ENCODE data around the gene IKZF1. TPM values are rescaled to one million over a fixed set of nuclear protein-coding genes. Genes with fewer than 3 reads are reported as not detected.

The IKZF1 gene
- total RNA-seq, 1 donor from 2014 or later, result 2.0 TPM

DNA sequence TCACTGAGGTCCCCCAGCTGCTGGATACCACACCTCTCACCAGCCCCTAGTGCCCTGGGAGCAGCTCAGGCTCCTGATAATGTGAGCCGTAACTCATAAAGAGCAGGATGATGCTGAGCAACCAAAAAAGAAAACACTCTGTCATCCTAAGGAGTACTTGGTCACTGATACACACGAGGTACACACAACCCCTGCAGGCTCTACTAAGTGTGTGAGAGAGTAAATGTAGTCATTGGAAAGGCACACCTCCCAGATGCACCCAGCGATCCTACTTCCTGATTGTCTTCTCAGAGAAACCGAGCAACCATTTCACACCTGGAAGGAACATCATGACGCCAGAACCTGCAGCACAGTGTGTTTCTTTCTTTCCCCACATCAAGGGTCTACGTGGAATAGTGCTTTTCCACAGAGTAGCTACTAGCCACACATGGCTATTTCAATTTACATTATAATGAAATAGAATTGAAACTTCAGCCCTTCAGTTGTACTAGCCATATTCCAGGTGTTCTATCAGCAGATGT lies 111.4 kb downstream of the IKZF1 start:
- no peak for DNase-seq (ENCODE audit: extremely low spot score, unreplicated experiment)
- Mint-ChIP-seq H3K27me3 (peaks cover 3% of the 10 kb centered on the region), H3K9me3 (no peaks in the 10 kb centered on the region), H3K27ac (no peak overlapping the region), H3K4me3 (no peak overlapping the region), H3K4me1 (ENCODE audit: unreplicated experiment) (no peaks in the 10 kb centered on the region), H3K36me3 (no peaks in the 10 kb centered on the region)
- TF ChIP-seq, protein P1, sequence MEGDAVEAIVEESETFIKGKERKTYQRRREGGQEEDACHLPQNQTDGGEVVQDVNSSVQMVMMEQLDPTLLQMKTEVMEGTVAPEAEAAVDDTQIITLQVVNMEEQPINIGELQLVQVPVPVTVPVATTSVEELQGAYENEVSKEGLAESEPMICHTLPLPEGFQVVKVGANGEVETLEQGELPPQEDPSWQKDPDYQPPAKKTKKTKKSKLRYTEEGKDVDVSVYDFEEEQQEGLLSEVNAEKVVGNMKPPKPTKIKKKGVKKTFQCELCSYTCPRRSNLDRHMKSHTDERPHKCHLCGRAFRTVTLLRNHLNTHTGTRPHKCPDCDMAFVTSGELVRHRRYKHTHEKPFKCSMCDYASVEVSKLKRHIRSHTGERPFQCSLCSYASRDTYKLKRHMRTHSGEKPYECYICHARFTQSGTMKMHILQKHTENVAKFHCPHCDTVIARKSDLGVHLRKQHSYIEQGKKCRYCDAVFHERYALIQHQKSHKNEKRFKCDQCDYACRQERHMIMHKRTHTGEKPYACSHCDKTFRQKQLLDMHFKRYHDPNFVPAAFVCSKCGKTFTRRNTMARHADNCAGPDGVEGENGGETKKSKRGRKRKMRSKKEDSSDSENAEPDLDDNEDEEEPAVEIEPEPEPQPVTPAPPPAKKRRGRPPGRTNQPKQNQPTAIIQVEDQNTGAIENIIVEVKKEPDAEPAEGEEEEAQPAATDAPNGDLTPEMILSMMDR (conservative IDR thresholded peaks at IDR 0.05), result no peak

DNA sequence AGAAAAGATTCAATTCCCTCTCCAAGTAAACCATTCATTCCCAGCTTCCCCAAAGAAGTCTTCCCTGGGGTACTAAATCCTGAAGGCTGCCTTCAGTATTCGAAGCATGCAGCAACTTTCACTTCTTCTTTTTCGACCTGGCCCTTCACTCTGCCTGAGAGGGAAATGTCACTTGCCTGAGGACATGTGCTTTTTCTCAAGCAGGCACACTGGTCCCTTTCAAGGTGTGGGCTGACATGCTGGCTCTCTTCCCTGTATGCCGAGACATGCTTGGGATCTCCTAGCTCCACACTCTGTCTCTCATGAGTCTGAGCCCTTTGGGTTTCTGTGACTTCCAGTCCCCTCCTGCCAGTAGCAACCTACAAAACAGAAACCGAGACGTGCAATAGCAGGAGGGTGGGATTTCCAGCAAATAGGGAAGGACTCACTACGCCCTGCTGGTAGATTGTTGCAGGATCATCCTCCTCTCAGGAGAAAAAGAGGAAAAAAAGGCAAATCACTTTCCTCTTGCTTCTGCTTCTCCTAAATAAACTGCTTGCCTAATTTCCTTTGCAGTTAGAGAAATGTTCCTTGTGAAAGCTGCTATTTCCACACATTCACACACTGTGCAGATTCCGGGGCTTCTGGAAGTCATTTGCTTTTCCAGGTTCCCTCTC lies 112.1 kb downstream of the IKZF1 start:
- H3K27me3 Mint-ChIP-seq, result peaks cover 3% of the 10 kb centered on the region
- H3K4me3 Mint-ChIP-seq, result no peak overlapping the region
- no peak for DNase-seq (ENCODE audit: extremely low spot score, unreplicated experiment)
- TF ChIP-seq, protein P1 (conservative IDR thresholded peaks at IDR 0.05), result no peak
- H3K9me3 Mint-ChIP-seq, result no peaks in the 10 kb centered on the region
- H3K36me3 Mint-ChIP-seq, result no peaks in the 10 kb centered on the region
- no peak overlapping the region for H3K27ac Mint-ChIP-seq
- H3K4me1 Mint-ChIP-seq (ENCODE audit: unreplicated experiment), result no peaks in the 10 kb centered on the region

DNA sequence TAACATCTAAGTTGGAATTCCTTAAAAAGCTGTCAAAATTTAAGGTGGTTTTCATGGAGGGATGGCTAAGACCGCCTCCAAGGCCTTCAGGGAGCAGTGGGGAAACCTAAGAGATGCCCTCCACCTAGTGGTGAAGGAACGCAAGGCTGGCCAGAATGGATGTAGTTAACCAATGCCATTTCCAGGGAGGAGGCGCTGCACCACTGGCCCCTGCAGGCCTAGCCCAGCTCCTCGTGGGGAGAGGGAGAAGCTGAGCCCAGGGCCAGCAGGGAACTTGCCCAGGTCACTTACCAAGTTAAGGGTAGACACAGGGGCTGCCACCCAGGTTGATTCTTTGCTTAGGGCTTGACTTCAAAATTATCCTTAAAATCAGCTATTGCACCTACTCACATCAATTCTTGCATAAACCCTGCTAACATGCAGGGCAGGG lies 113.6 kb downstream of the IKZF1 start:
- H3K4me3 Mint-ChIP-seq, result no peak overlapping the region
- no peaks in the 10 kb centered on the region for H3K9me3 Mint-ChIP-seq
- DNase-seq (ENCODE audit: extremely low spot score, unreplicated experiment), result no peak
- peaks cover 3% of the 10 kb centered on the region for H3K27me3 Mint-ChIP-seq
- no peak overlapping the region for H3K27ac Mint-ChIP-seq
- TF ChIP-seq, protein P1 (conservative IDR thresholded peaks at IDR 0.05), result peak; percentile 94
- no peaks in the 10 kb centered on the region for H3K36me3 Mint-ChIP-seq
- no peaks in the 10 kb centered on the region for H3K4me1 Mint-ChIP-seq (ENCODE audit: unreplicated experiment)

DNA sequence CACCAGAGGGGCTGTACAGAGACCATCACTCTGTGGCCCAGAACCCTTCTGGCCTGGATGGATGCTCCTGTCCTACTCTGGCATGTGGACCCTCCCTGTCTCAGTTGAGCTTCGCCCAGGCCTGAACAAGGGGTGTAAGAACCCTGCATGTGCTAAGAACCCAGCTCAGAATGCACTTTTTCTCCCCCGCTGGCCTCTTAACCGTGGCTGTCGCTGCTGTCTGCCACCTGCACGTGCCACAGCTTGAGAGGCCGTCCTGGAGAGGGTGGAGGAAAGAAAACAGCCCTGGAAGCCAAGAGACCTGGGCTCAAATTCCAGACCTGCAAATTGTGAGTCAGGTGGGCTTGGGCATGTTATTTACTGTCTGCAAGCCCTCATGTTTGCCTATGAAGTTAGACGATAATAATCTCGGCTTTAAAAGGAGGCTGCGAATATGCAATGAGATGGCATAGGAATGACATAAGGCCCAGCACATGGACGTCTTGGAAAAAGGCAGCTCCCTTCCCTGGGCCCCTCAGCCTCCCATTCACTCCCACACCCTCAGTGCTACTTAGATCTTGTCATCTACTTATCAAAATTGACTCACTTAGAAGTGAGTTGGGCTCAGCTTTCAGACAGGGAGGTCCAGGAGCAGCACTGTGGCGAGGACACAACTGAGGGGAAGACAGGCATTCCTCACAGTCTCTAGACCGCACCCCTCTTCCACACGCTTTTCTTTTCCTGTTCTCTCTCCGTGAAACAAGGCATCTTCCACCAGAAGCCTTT lies 114.2 kb downstream of the IKZF1 start:
- no peaks in the 10 kb centered on the region for H3K4me1 Mint-ChIP-seq (ENCODE audit: unreplicated experiment)
- no peak overlapping the region for H3K4me3 Mint-ChIP-seq
- H3K36me3 Mint-ChIP-seq, result no peaks in the 10 kb centered on the region
- no peaks in the 10 kb centered on the region for H3K9me3 Mint-ChIP-seq
- DNase-seq (ENCODE audit: extremely low spot score, unreplicated experiment), result no peak
- TF ChIP-seq, protein P1 (conservative IDR thresholded peaks at IDR 0.05), result no peak
- no peak overlapping the region for H3K27ac Mint-ChIP-seq
- peaks cover 3% of the 10 kb centered on the region for H3K27me3 Mint-ChIP-seq

DNA sequence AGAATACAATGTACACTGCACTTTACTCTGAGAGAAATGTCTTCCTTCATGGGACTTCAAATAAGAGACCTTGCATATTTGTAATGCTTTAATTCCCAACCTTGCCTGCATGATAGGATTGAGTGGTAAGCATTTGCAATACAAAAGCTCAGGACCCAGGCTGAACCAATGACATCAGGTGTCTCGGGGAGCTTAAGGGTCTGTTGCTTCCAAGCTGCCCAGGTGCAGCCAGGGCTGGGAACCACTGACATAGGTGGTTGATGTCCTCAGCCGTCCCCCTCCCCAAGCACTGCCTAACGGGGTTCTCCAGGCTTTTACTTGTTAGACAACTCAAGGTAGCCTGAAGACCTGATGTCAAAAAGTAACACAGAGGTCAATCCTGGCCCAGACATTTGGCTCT lies 116.5 kb downstream of the IKZF1 start:
- no peak for DNase-seq (ENCODE audit: extremely low spot score, unreplicated experiment)
- TF ChIP-seq, protein P1 (conservative IDR thresholded peaks at IDR 0.05), result no peak
- Mint-ChIP-seq H3K4me3 (no peak overlapping the region), H3K4me1 (ENCODE audit: unreplicated experiment) (no peaks in the 10 kb centered on the region), H3K27me3 (no peaks in the 10 kb centered on the region), H3K36me3 (no peaks in the 10 kb centered on the region), H3K9me3 (no peaks in the 10 kb centered on the region), H3K27ac (no peak overlapping the region)

Measured in type B pancreatic cell (in vitro differentiated cells).